NCI-H1930 (cell line): ENCODE data around the gene TMC6.
"Not testable (repeated sequence)": the region's sequence is repeated elsewhere in the genome, so short reads cannot be mapped to it uniquely, and the experiment has no call there.

Experiments
- DNase-seq, 2 experiments: peaks; one replicate each; lab custom pipeline; 2025; lab: John Stamatoyannopoulos, UW

Gene TMC6

DNA sequence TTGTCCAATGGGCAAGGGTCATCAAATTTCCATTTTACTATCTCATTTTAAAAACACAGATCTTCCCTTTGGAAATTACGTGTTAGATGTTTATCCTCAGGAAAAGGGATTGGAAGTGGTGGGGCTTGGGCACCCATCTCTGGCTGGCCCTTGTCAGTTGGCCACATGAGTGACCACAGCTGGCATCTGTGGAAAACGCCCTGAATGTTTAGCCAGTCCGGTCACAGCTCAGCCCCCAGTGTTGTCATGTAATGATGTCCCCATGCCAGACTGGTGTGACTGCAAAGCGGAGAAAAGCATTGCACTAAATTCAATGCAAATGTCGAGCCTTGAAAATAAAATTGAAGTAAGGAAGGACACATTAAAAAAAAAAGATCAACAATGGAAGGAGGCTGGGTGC lies 53.0 kb downstream of the TMC6 start:
- DNase-seq = no peak

DNA sequence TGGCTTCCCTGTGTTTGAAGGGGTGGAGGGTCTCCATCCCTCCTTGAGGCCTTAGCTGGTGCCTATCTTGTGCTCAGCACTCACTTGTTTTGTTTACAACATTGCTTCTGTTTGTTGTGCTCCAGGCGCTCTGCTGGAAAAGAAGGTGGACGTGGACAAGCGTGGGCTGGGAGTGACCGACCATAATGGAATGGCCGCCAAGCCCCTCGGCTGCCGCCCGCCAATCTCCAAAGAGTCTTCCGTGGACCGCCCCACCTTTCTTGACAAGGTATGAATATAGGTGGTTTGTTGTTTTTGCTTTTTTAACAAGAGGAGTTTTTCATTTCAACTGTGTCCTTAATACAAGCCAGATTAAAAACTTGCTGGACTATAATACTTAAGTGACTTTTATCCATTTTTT lies 53.5 kb downstream of the TMC6 start:
- no peak for DNase-seq

GRCh38 chr17:78072961-78073360 lies 55.6 kb downstream of the TMC6 start:
- no peak for DNase-seq

DNA sequence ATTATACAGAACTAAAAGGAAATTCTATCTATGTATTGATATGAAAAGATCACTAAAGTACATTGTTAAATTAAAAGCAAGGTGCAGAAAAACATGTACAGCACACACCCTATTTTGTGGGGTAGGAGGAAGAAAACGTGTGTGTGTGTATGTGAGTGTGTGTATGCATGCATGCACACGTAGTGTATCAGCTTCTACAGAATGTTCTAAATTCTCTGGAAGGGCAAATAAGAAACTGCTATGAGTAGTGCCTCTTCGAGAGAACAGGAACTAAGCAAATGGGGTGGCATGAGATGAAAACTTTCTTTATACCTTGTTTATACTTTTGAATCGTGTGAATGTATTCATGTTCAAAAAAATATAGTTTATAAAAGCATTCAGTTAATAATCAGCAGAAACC lies 58.9 kb downstream of the TMC6 start:
- no peak for DNase-seq

GRCh38 chr17:78066976-78067375 lies 61.6 kb downstream of the TMC6 start:
- DNase-seq = not testable (repeated sequence)

DNA sequence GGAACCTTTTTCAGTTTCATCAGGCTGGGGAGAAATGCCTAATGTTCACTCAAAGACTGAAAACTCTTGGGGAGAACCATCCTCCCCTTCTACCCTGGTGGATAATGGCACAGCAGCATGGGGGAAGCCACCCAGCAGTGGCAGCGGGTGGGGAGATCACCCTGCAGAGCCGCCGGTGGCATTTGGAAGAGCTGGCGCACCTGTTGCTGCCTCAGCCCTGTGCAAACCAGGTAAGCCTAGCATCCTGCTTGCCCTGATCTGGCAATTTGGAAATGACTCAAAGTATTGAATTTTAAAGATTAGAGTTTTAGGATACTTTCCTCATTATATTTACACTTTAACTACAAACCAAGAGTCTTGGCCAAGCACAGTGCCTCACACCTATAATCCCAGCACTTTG lies 63.8 kb downstream of the TMC6 start:
- DNase-seq = no peak

DNA sequence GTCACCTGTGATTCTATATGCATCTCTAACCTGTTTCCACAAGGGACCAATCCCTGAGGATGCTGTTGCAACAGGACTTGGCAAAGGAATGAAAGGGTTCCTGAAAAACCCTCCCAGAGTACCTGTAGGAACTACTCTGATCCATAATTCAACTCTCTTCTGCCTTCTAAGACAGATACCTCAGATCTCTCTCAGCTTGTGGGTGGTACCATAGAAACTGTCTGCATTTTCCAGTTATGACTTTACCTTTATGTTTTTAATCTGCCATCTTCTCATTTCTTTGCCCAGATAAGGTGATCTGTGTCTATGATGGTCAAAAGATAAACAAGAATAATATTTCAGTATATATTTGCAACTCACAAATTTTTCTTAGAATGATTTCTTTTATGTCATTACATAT lies 65.1 kb downstream of the TMC6 start:
- no peak for DNase-seq

DNA sequence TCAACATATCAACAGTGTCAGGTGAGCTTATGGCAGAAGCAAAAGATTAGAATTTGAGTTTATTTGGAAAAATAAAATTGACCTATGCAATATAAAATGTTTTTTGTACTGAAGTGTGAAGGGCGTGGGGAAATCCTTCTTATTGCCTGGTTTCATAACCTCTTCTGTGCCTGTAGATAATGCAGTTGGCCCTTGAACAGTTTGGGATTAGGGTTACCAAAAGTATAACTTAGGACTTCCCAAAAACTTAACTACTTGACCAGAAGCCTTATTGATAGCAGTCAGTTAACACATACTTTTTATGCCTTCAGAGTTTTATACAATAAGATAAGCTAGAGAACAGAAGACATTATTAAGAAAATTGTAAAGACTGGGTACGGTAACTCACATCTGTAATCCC lies 66.0 kb downstream of the TMC6 start:
- no peak for DNase-seq
